CD4-positive, alpha-beta T cell treated with Interleukin-4 for 1 hour (primary cell): Measurements from ENCODE around the gene FXYD3.

Source experiments
- DNase-seq, 2 donors: peaks; one replicate each; pipeline ENCODE4 v3.0.0-alpha.2; 2020 to 2022

FXYD3 gene

GRCh38 chr19:35115177-35115951 lies at the start of gene FXYD3:
FXYD3 (plus strand) TSS chr19:35115823; CDS start chr19:35119377, 3,554 bp downstream.
- no peak for DNase-seq

GRCh38 chr19:35066121-35066520 lies 49.5 kb upstream of the FXYD3 start:
- no peak for DNase-seq

- peak; percentile 86 to 87 for DNase-seq
Observed at GRCh38 chr19:35066691-35067563, 48.7 kb upstream of the FXYD3 start.

- no peak for DNase-seq
Observed at GRCh38 chr19:35068941-35069634, 46.5 kb upstream of the FXYD3 start.

GRCh38 chr19:35069696-35070095 lies 45.9 kb upstream of the FXYD3 start:
- DNase-seq = no peak

- no peak for DNase-seq
Observed at GRCh38 chr19:35070471-35070870, 45.2 kb upstream of the FXYD3 start.

GRCh38 chr19:35073516-35073915 lies 42.1 kb upstream of the FXYD3 start:
- DNase-seq = no peak

- no peak for DNase-seq
Observed at GRCh38 chr19:35073941-35074340, 41.7 kb upstream of the FXYD3 start.

GRCh38 chr19:35074426-35075201 lies 41.0 kb upstream of the FXYD3 start:
- DNase-seq = no peak

GRCh38 chr19:35075202-35076025 lies 40.2 kb upstream of the FXYD3 start:
- DNase-seq = no peak

GRCh38 chr19:35076026-35076370 lies 39.6 kb upstream of the FXYD3 start:
- DNase-seq = no peak

- no peak for DNase-seq
Observed at GRCh38 chr19:35076657-35077056, 39.0 kb upstream of the FXYD3 start.

GRCh38 chr19:35077411-35078223 lies 38.0 kb upstream of the FXYD3 start:
- DNase-seq = no peak

- no peak for DNase-seq
Observed at GRCh38 chr19:35079826-35080225, 35.8 kb upstream of the FXYD3 start.

- no peak for DNase-seq
Observed at GRCh38 chr19:35080613-35081170, 34.9 kb upstream of the FXYD3 start.

GRCh38 chr19:35081201-35081600 lies 34.4 kb upstream of the FXYD3 start:
- no peak for DNase-seq

GRCh38 chr19:35083691-35084508 lies 31.7 kb upstream of the FXYD3 start:
- no peak for DNase-seq

- DNase-seq = no peak
Observed at GRCh38 chr19:35084509-35084762, 31.2 kb upstream of the FXYD3 start.

GRCh38 chr19:35085947-35086346 lies 29.7 kb upstream of the FXYD3 start:
- peak in 1 of 2 donors; percentile 19 for DNase-seq

GRCh38 chr19:35086455-35086854 lies 29.2 kb upstream of the FXYD3 start:
- no peak for DNase-seq
